HG03469 (cell line): Measurements from ENCODE around the gene RIMS3.
"Not testable (repeated sequence)": the region's sequence is repeated elsewhere in the genome, so short reads cannot be mapped to it uniquely, and the experiment has no call there.

Source experiments
- ATAC-seq: cut with Tn5 transposase; IDR thresholded peaks from one replicate; pipeline ENCODE4 v1.9.1; 2021; ENCODE audit warnings: mild to moderate bottlenecking, moderate library complexity, moderate number of reproducible peaks; ENCODE audit not compliant: unreplicated experiment

The RIMS3 gene

DNA sequence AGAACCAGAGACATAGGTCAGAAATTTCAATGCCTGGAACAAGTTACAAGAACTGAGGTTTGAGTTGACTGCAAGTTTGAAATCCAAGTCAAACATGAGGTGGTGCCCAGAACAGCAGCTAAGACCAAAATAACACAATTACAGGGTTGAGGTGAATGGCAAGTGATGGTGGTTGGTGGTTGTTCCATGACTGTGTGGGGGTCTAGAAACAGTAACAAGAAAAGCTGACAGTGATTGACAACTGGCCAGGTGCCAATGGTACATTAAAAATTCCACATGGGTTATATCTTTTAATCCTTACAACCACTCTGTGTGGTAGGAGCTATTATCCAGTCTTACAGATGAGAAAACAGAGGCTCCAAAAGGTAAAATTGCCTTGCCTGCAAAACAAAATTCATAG is 32.0 kb downstream of the RIMS3 start:
- ATAC-seq, result no peak

DNA sequence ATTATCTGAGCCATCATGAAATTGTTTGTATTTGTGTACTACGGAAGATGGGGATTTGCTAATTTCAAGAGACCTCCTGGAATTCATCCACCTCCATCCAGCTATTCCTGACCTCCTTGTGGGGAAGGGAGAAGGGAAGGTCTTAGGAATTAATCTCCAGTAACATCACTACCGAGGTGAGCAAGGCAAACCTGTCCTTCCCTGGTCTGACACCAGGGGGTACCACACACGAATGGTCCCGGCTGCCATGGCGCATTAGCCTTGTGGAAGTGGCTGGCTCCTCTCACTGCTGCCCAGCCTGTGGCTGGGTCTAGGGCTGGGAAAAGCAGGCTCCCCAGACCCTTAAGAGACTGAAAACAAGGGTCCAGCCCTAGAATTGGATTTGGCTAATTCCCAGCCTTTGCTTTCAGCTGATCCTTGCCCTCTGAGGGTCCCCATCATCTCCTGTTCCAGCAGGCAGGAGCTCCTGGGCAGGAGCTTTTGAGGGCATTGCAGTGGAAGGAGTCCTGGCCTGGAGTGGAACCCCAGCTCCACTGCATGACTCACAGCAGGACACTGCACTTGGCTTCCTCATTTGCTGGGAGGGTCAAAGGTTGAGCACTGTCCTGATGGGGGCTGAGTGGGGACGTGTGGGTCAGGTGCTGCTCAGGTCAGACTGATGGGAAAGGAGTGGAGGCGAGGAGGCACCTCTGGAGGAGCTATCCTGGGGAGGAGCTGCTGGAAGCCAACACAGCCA is 34.8 kb downstream of the RIMS3 start:
- ATAC-seq, result no peak

DNA sequence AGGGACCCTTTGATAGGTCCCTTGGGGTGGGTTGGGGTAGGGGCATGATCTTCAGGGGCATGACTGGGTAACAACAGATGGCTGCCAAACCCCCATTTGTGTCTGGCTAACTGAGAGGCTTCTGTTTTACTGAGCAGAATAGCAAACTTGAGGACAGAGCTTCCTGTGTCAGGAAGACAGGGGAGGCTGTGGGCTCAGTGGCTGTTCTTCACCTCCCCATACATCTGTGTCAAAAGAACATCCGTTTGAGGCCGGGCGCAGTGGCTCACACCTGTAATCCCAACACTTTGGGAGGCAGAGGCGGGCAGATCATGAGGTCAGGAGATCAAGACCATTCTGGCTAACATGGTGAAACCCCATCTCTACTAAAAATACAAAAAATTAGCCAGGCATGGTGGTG is 35.9 kb downstream of the RIMS3 start:
- ATAC-seq, result not testable (repeated sequence)

DNA sequence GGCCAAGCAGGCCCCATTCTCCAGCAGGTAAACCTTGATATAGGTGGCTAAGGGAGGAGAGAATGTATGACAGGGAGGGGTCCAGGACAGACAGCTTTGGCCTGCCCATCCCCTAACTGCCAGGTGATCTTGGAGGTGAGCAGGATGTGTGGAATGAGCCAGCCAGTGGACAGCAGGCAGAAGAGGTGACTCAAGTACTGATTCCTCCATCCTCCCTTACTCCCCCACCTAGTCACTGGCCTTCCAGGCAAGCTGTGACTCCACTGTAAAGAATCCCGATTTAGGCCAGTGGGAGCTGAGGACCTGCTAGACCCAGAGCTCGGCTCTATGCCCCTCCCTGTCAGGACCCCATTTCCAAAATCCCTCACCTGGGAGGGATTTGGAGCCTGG is 36.6 kb downstream of the RIMS3 start:
- no peak for ATAC-seq

DNA sequence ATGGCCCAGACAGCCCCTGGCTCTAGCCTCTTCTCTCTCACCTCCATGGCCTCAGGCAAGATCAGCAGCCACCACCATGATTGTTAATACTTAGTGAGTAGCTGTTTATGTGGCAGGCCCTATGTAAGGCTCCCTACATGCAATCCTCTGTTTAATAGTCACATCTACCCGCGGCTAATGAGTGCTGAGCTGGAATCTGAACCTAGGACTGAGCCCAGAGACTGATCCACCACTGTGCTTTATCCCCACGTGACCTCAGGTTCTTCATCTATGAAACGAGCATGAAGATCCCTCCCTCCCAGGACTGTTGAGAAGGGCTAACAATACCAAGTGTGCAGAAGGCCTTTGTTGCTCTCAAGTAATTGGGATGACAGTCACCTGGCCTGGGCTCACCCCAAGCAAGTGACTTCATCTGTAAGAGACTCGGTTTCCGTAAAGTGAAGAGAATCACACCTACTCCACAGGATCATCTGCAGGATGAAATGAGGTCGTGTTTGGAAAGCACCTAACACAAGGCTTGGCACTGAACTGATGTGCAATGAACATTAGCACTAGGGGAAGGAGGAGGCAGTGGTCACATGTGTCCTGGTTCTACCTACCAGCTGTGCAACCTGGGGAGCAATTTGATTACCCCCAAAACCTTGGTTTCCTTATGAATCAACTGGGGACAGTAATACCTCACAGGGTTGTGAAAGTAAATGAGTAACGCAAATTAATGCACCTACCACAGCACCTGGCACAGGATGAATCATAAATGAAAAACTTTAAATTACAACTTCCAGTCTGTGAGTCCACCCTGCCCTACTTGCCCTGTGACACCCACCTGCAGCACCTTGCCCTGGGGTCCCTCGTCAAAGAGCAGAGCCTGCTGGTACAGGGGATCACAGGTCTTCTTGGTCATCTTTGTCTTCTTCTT is 37.2 kb downstream of the RIMS3 start:
- ATAC-seq, result peak; percentile 54

DNA sequence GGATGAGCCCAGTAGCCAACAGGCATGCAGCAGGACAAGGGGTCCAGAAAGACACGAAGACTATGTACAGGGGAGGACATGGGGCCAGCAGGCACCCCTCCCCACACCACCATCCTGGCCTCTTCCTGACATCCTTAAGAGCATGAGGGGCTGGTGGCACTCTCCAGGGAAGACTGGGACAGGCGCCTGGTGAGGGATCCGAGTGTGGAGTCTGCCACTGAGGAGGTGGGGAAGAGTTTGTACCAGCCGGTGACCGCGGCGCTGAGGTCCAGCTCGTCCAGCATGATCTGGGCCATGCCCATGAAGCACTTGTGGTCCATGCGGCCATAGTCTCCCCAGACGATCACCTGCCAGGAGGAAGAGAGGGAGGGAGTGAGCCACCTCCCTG is 39.1 kb downstream of the RIMS3 start:
- no peak for ATAC-seq

DNA sequence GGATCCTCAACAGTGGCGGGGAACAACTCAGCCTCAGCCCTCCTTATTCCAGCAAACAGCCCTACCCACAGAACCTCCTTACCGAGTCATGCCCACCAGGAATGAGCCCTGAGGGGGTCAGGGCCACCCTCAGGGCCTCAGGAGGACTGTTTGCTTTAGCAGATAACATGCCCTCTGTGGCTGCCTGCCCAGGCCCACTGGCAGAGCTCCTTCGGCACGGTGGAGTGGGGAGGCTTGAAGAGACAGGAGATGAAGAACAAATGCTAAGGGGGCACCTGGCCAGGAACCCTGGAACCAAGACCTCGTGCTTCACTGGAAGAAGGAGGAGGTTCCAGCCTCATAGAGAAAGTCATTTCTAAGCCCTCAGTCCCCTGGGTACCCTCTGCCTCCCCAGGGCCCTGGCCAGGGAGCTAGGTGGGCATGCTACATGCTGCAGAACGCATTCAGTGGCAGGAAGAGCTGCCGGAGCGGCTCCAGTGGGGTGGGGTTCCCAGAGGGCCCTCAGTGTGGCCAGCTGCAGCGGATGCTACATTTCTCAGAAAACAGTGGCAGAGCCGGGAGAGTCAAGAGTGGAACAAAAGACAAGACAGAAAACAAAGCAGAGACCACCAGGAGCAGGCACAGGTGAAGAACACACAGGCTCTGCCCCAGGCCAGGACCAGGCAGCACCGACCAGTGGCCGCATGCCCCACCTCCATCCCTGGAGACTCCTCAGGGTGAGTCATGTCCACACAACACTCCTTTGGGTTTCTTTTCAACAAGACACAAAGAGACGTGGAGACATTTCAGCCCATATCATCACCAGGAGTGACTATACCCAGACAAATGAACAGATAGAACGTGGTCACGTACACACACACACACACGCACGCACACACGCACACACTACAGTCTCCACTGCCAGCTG is 39.8 kb downstream of the RIMS3 start:
- no peak for ATAC-seq

DNA sequence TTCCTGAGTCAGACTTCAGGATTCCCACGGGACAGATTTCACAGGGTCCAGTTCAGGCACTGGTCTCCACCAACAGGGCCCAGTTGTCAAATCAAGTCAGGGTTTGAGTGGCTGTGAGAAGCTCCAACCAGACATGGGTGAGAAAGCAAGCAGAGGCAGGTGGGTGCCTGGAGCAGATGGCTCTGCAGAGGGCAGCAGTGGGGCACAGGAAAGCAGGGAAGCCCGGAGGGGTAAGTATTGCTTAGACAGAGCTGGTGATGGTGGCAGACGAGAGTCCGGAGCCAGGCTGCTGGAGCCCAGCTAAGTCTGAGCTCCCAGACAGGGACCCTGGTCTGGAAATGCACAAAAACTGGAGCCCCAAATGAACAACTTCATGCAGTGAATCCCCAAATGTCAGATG is 40.4 kb downstream of the RIMS3 start:
- ATAC-seq, result no peak

DNA sequence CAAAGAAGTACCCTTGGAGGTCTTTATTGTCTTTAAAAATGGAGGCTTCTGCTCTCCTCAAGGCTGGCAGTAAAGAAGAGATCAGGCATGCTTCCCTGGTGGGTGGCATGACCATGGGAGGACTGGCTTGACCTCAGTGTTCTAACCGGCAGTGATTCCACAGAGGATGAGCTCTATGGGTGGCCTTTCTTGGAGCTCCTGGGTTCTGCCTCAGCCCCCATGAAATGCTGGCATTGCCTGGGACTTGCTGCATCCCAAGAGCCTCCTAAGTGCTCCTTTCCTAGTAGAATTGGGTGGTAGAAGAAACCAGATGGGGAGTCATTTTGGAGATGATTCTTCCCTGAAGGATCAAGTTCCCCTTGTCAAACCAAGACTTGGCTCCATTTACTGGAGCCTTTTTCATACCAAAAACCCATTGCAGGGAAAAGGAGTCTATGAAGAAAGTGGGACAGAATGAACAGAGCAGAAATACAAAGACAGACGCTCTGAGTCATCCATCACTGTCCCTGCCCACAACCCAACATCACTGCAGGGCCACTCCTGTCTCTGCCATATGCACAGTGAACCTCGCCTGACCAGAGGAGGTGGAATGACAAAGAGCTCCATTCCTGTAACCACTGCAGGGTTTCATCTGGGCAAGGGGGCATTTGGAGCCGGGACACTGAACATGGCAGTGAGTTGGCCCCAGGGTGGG is 42.4 kb downstream of the RIMS3 start:
- ATAC-seq, result no peak

DNA sequence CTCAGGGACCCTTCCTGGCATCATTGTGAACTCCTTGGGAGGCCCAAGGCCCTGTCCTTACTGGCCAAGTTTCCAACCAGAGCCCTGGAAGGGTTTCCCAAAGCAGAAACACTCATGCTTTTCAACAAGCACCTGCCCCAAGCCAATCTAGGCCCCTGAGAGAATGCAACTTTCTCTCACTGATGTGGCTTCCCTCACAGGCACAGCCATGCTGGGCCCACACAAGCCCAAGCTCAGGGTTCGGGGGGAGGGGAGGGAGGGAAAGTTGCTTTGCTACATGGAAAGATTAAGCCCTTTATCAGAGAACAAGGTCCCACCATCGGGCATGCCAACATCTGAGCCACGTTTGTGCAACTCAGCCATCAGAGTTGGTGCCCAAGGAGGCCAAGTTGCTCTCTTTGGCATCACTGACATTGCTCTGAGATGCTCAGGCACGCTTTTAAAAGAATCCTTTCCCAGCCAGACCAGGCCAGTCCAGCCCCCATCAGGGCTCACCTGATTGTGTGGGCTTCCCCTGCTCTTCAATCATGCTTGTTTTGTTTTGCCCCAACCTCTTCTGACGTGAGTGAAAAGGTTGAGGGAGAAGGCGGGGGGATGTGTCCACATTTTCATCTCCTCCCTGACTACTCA is 43.5 kb downstream of the RIMS3 start:
- ATAC-seq, result no peak

DNA sequence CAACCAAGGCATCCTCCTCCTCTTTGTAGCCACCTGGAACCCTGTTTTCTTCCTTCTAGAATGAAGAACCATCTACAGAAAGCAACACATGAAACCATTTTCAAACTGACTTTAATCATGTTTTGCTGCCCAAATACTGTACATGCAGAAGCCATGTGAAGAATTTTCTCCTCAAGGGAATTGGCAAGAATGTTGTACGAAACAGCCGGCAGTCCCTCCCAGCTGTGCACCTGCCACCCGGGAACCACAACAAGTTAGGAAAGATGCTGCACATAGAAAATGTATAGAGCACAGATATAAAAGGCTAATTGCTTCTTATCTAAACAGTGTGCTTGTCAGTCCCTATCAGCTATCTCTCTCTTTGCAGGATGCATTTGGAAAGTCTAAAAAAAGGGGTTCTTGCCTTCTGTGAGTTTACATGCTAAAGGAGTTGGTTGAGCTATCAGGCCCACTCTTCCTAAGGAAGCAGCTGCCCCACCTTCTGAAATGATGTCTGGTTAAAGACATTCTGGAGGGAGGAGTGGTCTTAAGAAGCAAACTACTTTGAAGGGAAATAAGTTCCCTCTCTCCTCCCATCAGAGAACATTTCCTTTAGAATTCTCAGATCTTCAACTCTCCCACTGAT is 44.8 kb downstream of the RIMS3 start:
- no peak for ATAC-seq

DNA sequence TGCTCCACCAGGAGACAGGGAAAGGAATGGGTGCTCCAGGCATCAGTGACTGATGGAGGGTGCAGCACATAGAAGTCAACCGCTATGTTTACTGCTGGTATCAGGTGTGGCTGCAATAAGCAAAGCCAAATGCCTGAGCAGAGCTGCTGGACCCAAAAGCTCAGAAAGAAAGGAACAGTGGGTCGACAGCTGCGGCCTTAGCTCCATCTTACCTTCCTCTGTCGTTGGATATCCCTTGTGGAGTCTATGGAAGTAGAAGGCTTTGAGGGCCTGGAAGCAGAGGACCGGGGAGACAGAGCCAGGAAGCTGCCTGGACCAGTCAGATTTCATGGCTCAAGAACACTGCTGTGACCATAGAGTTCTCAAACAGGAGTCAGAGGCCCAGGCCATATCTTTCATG is 45.3 kb downstream of the RIMS3 start:
- ATAC-seq, result no peak

DNA sequence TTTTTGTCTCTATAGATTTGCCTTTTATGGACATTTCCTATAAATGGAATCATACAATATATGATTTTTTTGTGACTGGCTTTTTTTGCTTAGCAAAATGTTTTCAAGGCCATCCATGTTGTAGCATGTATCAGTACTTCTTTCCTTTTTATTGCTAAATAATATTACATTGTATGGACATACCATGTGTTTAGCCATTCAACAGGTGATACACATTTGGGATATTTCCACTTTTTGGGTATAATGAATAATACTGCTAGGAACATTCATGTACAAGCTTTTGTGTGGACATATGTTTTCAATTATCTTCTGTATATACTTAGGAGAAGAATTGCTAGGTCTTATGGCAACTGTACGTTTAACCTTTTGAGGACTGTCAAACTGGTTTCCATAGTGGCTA is 47.4 kb downstream of the RIMS3 start:
- no peak for ATAC-seq

DNA sequence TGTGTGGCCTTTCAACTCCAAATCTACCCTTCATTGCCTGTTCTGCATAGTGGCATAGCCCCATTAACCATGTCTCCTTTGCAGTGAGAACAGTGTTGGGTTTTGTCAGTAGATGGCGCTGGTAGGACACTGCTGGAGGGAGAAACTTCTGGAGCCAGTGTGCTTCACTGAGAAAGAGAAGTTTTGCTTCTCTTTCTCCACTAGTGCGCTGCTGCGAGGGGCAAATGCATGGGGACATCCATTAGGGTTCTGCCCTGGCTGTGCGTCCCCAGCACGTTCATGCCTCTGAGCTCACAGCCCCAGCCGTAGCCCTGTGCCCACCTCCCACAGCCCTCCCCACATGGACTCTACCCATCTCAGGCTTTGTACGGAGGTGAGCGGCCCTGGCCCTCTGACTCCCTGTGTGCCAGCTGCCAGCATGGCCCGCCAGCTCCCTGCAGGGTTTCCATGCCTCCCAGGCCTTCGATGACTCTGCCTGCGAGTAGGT is 53.1 kb downstream of the RIMS3 start:
- no peak for ATAC-seq

DNA sequence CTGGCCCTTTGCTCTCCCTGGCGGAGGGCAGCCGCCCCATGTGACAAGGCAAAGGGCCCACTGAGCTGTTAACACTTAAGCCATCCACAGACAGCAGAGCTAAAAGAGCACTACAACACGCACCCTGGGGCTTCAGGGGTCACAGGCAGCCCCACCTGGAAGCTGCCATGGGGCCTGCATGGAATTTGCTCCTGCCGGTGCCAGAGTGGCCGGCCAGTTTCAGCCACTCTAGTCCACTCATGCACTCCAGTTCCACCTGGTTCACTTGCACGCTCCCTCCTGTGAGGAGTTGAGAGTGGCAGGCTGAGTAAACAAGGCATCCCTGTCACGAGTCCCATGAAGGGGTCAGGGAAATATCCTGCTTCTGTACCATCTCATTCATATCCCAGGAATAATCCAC is 55.3 kb downstream of the RIMS3 start:
- ATAC-seq, result no peak

DNA sequence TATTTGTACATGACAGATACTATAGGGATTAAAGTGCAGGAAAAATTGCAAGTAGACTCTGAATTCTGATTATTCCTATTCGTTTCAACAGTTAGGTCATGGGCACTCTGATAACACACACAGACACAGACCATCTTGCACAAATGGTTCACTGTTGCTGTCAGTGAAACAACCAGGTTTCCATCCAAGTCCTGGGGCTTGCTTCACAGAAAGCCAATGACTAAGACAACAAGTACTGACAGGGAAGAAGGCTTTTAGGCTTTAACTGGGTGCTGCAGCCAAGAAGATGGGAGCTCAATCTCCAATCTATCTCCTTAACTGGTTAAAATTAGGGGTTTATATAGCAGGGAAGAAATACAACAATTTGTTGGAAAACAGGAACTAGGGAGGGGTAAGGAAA is 57.6 kb downstream of the RIMS3 start:
- ATAC-seq, result no peak

DNA sequence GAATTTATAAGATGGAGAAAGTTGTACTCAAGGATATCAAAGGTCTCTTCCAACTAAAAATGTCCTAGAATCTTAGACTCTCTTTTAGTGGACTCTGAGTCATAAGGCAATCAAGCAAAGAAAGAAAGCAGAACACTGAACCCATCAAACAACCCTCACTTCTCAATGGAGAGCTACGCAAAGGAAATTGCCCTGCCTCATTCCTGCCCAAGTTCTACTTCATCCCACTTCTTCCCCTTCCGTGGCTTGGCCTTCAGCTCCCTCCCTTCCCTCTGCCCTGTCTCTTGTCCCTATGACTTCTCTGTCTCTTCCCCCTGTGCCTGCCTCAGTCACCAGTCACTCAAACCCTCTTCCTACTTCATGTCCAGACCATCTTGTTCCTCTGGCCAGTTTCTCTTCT is 58.5 kb downstream of the RIMS3 start:
- no peak for ATAC-seq

DNA sequence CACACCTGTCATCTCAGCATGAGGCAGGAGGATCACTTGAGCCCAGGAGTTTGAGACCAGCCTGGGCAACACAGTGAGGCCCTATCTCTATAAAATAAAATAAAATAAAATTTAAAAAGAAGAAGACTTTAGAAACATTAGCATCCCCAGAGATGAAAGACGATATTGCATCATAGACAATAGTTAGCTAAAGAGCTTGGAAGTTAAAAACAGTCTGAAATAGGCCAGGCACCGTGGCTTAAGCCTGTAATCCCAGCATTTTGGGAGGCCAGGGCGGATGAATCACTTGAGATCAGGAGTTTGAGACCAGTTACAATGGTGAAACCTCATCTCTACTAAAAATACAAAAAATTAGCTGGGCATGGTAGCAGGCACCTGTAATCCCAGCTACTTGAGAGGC is 59.3 kb downstream of the RIMS3 start:
- ATAC-seq, result no peak

DNA sequence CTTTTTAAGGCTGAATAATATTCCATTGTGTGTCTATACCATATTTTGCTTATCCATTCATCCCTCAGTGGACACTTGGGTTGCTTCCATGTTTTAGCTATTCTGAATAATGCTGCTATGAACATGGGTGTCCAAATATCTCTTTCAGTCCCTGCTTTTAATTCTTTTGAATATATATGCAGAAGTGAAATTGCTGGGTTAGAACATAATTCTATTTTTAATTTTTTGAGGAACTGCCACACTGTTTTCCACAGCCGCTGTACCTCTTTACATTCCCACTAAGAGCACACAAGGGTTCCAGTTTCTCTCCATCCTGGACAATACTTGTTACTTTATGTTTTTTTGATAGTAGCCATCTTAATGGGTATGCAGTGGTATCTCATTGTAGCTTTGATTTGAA is 65.6 kb downstream of the RIMS3 start:
- no peak for ATAC-seq

DNA sequence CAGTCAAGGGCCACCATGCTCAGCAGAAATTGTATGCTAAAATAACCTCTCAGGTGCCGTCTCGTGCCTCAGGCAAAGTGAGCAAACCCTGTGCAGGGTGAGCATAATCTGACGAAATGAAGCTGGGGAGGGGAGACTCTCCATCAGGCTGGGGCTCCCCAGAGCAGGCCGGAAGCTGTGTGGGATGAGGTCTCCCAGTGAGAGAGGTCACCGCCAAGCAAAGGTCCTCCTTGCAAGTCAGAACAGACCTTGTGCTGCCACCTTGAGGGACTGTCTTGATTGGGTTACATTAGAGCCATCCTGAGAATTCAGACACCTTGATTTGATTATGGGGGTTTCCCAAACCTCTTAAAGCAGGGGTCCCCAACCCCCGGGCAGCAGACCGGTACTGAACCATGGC is 69.9 kb downstream of the RIMS3 start:
- ATAC-seq, result no peak
